ENCODE data around the gene KRTAP6-1.

KRTAP6-1 gene

GRCh38 chr21:30629200-30629599, 15.5 kb upstream of the KRTAP6-1 start:
- DNase-seq: no peak
- Histone ChIP-seq H3K9me3 (no peaks in the 10 kb centered on the region), H3K27me3 (no peaks in the 10 kb centered on the region), H3K4me1 (no peaks in the 10 kb centered on the region), H3K36me3 (no peaks in the 10 kb centered on the region), H3K4me3 (ENCODE audit: low read depth, low read length) (no peak overlapping the region)
- TF ChIP-seq CTCF (IDR thresholded peaks at IDR 0.05; ENCODE audit: low read depth, low read length): no peak

GRCh38 chr21:30628109-30628508, 14.4 kb upstream of the KRTAP6-1 start:
- no peak for TF ChIP-seq CTCF (IDR thresholded peaks at IDR 0.05; ENCODE audit: low read depth, low read length)
- H3K9me3 ChIP-seq: no peaks in the 10 kb centered on the region
- no peaks in the 10 kb centered on the region for H3K36me3 ChIP-seq

GRCh38 chr21:30625449-30626165, 11.9 kb upstream of the KRTAP6-1 start:
- no peaks in the 10 kb centered on the region for H3K36me3 ChIP-seq
- H3K4me3 ChIP-seq (ENCODE audit: low read depth, low read length): no peak overlapping the region
- no peak for TF ChIP-seq CTCF (IDR thresholded peaks at IDR 0.05; ENCODE audit: low read depth, low read length)
- H3K9me3 ChIP-seq: no peaks in the 10 kb centered on the region
- no peaks in the 10 kb centered on the region for H3K4me1 ChIP-seq
- H3K27me3 ChIP-seq: no peaks in the 10 kb centered on the region
- no peak for DNase-seq

More at GRCh38 chr21:30628109-30628508, 14.4 kb upstream of the KRTAP6-1 start:
- H3K4me1 ChIP-seq: no peaks in the 10 kb centered on the region
- H3K4me3 ChIP-seq (ENCODE audit: low read depth, low read length): no peak overlapping the region
- DNase-seq: no peak
- no peaks in the 10 kb centered on the region for H3K27me3 ChIP-seq

GRCh38 chr21:30623362-30623761, 9.6 kb upstream of the KRTAP6-1 start:
- Histone ChIP-seq H3K4me1 (no peaks in the 10 kb centered on the region), H3K36me3 (no peaks in the 10 kb centered on the region), H3K9me3 (no peaks in the 10 kb centered on the region), H3K27me3 (no peaks in the 10 kb centered on the region), H3K4me3 (ENCODE audit: low read depth, low read length) (no peak overlapping the region)
- no peak for TF ChIP-seq CTCF (IDR thresholded peaks at IDR 0.05; ENCODE audit: low read depth, low read length)
- no peak for DNase-seq

- no peaks in the 10 kb centered on the region for H3K36me3 ChIP-seq
- no peak for DNase-seq
- TF ChIP-seq CTCF (IDR thresholded peaks at IDR 0.05; ENCODE audit: low read depth, low read length): no peak
Observed at GRCh38 chr21:30620522-30620921, 6.8 kb upstream of the KRTAP6-1 start, which contains the start of gene KRTAP20-4. Gene KRTAP20-4, plus strand, starts transcription at chr21:30620627.

GRCh38 chr21:30620080-30620479, 6.3 kb upstream of the KRTAP6-1 start:
- no peak for DNase-seq
- H3K4me3 ChIP-seq (ENCODE audit: low read depth, low read length): no peak overlapping the region
- no peaks in the 10 kb centered on the region for H3K9me3 ChIP-seq
- no peaks in the 10 kb centered on the region for H3K27me3 ChIP-seq
- no peaks in the 10 kb centered on the region for H3K4me1 ChIP-seq
- no peaks in the 10 kb centered on the region for H3K36me3 ChIP-seq
- no peak for TF ChIP-seq CTCF (IDR thresholded peaks at IDR 0.05; ENCODE audit: low read depth, low read length)

More at GRCh38 chr21:30620522-30620921, 6.8 kb upstream of the KRTAP6-1 start, which contains the start of gene KRTAP20-4:
- H3K4me3 ChIP-seq (ENCODE audit: low read depth, low read length): no peak within 1 kb of the TSS
- no peaks in the 10 kb centered on the region for H3K9me3 ChIP-seq
- no peaks in the 10 kb centered on the region for H3K4me1 ChIP-seq
- H3K27me3 ChIP-seq: no peaks in the 10 kb centered on the region
